Measurements from ENCODE around the gene DRAM1. TPM values are rescaled to one million over a fixed set of nuclear protein-coding genes. Genes with fewer than 3 reads are reported as not detected.

DRAM1 gene
- polyA plus RNA-seq, 1 of the 3 experiments (the other 2 are of a cell fraction) = 37.4 TPM

DNA sequence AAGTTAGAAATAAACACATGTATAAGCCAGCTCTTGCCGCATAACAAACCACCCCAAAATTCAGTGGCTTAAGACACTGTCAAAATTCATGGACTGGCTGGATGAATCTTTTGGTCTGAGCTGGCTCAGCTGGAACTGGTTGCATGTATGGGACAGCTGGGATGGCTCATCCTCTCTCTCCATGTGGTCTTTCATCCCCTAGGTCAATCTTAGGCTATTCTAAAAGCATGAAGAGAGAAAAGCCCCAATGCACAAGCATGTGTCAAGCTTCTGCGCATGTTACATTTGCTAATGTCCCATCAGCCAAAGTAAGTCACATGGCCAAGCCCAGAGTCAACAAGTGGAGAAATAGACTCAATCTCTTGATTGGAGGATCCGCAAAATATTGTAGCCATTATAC is 71.0 kb downstream of the DRAM1 start (continued):
- TF ChIP-seq REST (IDR thresholded peaks at IDR 0.05; ENCODE audit: low read depth, low read length) (no peak), FOXM1 (IDR thresholded peaks at IDR 0.05; ENCODE audit: low read depth) (no peak), NFIC (IDR thresholded peaks at IDR 0.05; ENCODE audit: borderline replicate concordance) (no peak)
- TF ChIP-seq, protein P1, sequence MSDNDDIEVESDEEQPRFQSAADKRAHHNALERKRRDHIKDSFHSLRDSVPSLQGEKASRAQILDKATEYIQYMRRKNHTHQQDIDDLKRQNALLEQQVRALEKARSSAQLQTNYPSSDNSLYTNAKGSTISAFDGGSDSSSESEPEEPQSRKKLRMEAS (IDR thresholded peaks at IDR 0.05; ENCODE audit: low read depth) = no peak
- TF ChIP-seq, protein P2, sequence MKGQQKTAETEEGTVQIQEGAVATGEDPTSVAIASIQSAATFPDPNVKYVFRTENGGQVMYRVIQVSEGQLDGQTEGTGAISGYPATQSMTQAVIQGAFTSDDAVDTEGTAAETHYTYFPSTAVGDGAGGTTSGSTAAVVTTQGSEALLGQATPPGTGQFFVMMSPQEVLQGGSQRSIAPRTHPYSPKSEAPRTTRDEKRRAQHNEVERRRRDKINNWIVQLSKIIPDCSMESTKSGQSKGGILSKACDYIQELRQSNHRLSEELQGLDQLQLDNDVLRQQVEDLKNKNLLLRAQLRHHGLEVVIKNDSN (IDR thresholded peaks at IDR 0.05; ENCODE audit: borderline replicate concordance, low read depth) = no peak

GRCh38 chr12:101951002-101951670 is 73.8 kb downstream of the DRAM1 start:
- Histone ChIP-seq H3K27ac (ENCODE audit: low read depth in 2 of 2, low read length in 1 of 2) (no peak overlapping the region), H3K4me1 (ENCODE audit: control insufficient read depth in 1 of 2, insufficient read depth in 2 of 2, low read depth in 1 of 2, low read length in 1 of 2) (no peaks in the 10 kb centered on the region), H2AFZ (ENCODE audit: low read depth) (no peak overlapping the region), H3K79me2 (ENCODE audit: insufficient read depth) (no peaks in the 10 kb centered on the region), H3K4me2 (no peak overlapping the region), H3K9ac (no peak overlapping the region), H3K36me3 (replicated peaks in 1 of 2; ENCODE audit: control insufficient read depth in 1 of 2, insufficient read depth in 2 of 2, low read length in 1 of 2) (no peaks in the 10 kb centered on the region), H4K20me1 (ENCODE audit: insufficient read depth) (no peaks in the 10 kb centered on the region), H3F3A (replicated peaks; ENCODE audit: insufficient read depth) (no peaks in the 10 kb centered on the region), H3K4me3 (ENCODE audit: low read depth in 2 of 2, low read length in 1 of 2) (no peak overlapping the region), H3K27me3 (ENCODE audit: insufficient read depth) (no peaks in the 10 kb centered on the region), H3K9me3 (no peaks in the 10 kb centered on the region), H3K9me2 (no peaks in the 10 kb centered on the region)
- DNase-seq = no peak
- TF ChIP-seq EP300 (IDR thresholded peaks at IDR 0.05; ENCODE audit: borderline replicate concordance in 1 of 2, low read depth in 1 of 2, low read length in 1 of 2) (no peak), GABPA (IDR thresholded peaks at IDR 0.05; ENCODE audit: low read depth) (no peak), JUND (IDR thresholded peaks at IDR 0.05) (no peak), NFIC (IDR thresholded peaks at IDR 0.05; ENCODE audit: borderline replicate concordance) (no peak), TCF12 (IDR thresholded peaks at IDR 0.05) (no peak), CTCF (IDR thresholded peaks at IDR 0.05) (no peak), FOXM1 (IDR thresholded peaks at IDR 0.05; ENCODE audit: low read depth) (no peak), YY1 (IDR thresholded peaks at IDR 0.05; ENCODE audit: low read depth) (no peak)
- TF ChIP-seq, protein P3, sequence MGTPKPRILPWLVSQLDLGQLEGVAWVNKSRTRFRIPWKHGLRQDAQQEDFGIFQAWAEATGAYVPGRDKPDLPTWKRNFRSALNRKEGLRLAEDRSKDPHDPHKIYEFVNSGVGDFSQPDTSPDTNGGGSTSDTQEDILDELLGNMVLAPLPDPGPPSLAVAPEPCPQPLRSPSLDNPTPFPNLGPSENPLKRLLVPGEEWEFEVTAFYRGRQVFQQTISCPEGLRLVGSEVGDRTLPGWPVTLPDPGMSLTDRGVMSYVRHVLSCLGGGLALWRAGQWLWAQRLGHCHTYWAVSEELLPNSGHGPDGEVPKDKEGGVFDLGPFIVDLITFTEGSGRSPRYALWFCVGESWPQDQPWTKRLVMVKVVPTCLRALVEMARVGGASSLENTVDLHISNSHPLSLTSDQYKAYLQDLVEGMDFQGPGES (IDR thresholded peaks at IDR 0.05; ENCODE audit: low read depth, low read length) = no peak
- 52% methylated on average over 6 of the region's 6 CpGs for WGBS (ENCODE audit: low lambda C conversion rate)
- ChIA-PET CTCF (no interaction called here), POLR2A (no interaction called here)

All from SK-N-SH (cell line).